ENCODE data around the gene SPN.

SPN gene

DNA sequence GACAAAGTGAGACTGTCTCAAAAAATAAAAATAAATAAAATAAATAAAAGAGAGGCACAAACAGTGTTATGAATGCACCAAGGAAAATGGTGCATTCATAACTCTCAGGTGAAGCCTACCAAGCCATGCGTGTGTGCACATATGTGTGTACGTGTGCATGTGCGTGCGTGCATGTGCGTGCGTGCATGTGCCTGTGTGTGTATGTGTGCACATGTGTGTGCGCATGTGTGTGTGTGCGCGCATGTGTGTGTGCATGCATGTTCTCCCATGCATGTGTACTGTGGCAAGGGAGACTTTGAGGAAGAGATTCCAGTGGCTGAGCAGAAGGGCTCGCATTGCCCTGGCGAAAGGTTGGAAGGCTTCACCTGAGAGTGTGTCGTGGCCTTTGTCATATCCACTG is 4.7 kb downstream of the SPN start:
- no peak for DNase-seq (ENCODE audit: low spot score)
- in situ Hi-C loops (cut with MboI; ENCODE audit: low sequenced_read_pairs, unreplicated experiment), result no loop called here
- TF ChIP-seq CTCF (IDR thresholded peaks at IDR 0.05; ENCODE audit: borderline replicate concordance, control extremely low read depth, extremely low read depth, insufficient read depth, missing control alignments), result no peak

- in situ Hi-C loops (cut with MboI; ENCODE audit: low sequenced_read_pairs, unreplicated experiment), result no loop called here
- TF ChIP-seq CTCF (IDR thresholded peaks at IDR 0.05; ENCODE audit: borderline replicate concordance, control extremely low read depth, extremely low read depth, insufficient read depth, missing control alignments), result no peak
- no peak for DNase-seq (ENCODE audit: low spot score)
Measured at GRCh38 chr16:29668267-29668666, 5.2 kb downstream of the SPN start.

GRCh38 chr16:29673501-29673900 is 10.5 kb downstream of the SPN start:
- no peak for TF ChIP-seq CTCF (IDR thresholded peaks at IDR 0.05; ENCODE audit: borderline replicate concordance, control extremely low read depth, extremely low read depth, insufficient read depth, missing control alignments)
- no peak for DNase-seq (ENCODE audit: low spot score)
- in situ Hi-C loops (cut with MboI; ENCODE audit: low sequenced_read_pairs, unreplicated experiment), result no loop called here

DNA sequence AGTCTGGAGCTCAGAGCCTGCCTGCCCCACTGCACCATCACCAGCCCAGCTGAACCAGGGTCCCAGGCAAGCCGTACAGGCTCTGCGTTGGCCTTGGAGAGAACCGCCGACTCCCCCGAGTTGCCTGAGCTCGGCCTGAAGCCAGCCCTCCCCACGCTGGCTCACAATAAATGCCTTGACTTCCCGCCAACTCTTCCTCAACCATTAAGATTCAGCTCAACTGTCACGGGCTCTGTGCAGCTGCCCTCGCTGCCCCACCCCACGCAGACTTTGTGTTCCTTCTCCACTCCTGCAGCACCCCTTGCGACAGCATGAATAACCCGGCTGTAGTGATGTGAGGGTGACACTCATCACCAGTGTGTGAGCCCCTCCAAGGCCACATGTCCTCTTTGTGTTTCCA is 11.1 kb downstream of the SPN start:
- no peak for TF ChIP-seq CTCF (IDR thresholded peaks at IDR 0.05; ENCODE audit: borderline replicate concordance, control extremely low read depth, extremely low read depth, insufficient read depth, missing control alignments)
- peak; percentile 7 for DNase-seq (ENCODE audit: low spot score)
- in situ Hi-C loops (cut with MboI; ENCODE audit: low sequenced_read_pairs, unreplicated experiment), result no loop called here

DNA sequence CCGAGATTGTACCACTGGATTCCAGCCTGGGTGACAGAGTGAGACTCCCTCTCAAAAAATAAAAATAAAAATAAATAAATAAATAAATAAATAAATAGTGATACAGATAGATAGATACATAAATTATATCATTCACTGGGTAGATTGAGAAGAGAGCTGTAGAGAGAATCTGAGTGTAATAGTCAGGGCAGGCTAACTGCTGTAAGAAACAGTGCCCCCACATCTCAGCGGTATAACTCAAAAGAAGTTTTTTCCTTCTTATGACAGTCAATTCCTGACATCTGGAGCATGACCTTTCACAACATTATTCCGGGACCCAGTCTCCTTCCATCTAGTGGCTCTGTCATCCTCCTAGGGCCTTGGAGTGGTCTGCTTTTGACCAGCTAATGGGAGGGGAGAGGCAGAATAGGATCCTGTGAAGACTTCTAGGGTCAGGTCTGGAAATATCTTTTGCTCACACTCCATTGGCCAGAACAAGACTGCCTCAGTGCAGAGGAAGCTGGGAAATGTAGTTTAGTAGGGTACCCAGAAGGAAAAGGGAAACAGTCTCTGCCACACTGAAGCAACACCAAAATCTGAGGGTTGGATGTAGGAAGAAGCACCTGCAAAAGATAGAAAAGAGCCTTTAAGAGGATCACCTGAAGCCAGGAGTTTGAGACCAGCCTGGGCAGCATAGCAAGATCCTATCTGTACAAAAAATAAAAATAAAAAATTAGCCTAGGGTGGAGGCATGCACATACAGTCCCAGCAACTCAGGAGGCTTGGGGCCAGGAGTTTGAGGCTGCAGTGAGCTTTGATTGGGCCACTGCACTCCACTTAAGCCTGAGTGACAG is 13.0 kb downstream of the SPN start:
- in situ Hi-C loops (cut with MboI; ENCODE audit: low sequenced_read_pairs, unreplicated experiment), result loop anchor here (25.0 kb wide), 1 partner anchor 336 kb away; the partner anchor contains the start of genes C16orf92 and DOC2A
- DNase-seq (ENCODE audit: low spot score), result peak; percentile 45
- TF ChIP-seq CTCF (IDR thresholded peaks at IDR 0.05; ENCODE audit: borderline replicate concordance, control extremely low read depth, extremely low read depth, insufficient read depth, missing control alignments), result no peak

GRCh38 chr16:29676989-29677785 is 14.1 kb downstream of the SPN start:
- peak; percentile 11 for DNase-seq (ENCODE audit: low spot score)
- in situ Hi-C loops (cut with MboI; ENCODE audit: low sequenced_read_pairs, unreplicated experiment), result loop anchor here (25.0 kb wide), 1 partner anchor 335 kb away; the partner anchor contains the start of genes C16orf92 and DOC2A
- TF ChIP-seq CTCF (IDR thresholded peaks at IDR 0.05; ENCODE audit: borderline replicate concordance, control extremely low read depth, extremely low read depth, insufficient read depth, missing control alignments), result no peak

Measured in GM13976 (cell line).